MCF 10A (cell line): ENCODE data around the gene KLF7. TPM values are rescaled to one million over a fixed set of nuclear protein-coding genes. Genes with fewer than 3 reads are reported as not detected.

ENCODE experiments used
- BruUV-seq: library from RNA; stranded (reverse); fragments of 400-500 nt; replicated peaks from 2 replicates; lab custom pipeline; 2021; lab: Mats Ljungman, UMichigan
- CTCF ChIA-PET: fragments of 300-600 bp; sonication (Branson Sonifier 250); formaldehyde crosslinking; extraction: SDS; loops from one replicate; lab custom pipeline; 2021; ENCODE audit warnings: antibody characterized with exemption, inconsistent platforms; lab: Yijun Ruan, JAX
- POLR2A ChIA-PET: fragments of 300-600, 350-650 bp; sonication (Branson Sonifier 250); formaldehyde crosslinking; extraction: SDS; loops from one replicate; lab custom pipeline; 2020; ENCODE audit warnings: antibody characterized with exemption, inconsistent platforms; lab: Yijun Ruan, JAX
- DNase-seq: peaks from one replicate; pipeline ENCODE4 v3.0.0-alpha.2; 2018; ENCODE audit not compliant: unreplicated experiment
- H3K27ac Mint-ChIP-seq: one replicate; pipeline ENCODE4 v1.8.0; 2022; ENCODE audit warnings: mild to moderate bottlenecking, low read depth, mixed read lengths; ENCODE audit not compliant: unreplicated experiment
- H3K27me3 Mint-ChIP-seq: one replicate; pipeline ENCODE4 v1.8.0; 2022; ENCODE audit warnings: mixed read lengths; ENCODE audit not compliant: insufficient read depth, unreplicated experiment
- H3K36me3 Mint-ChIP-seq: one replicate; pipeline ENCODE4 v1.8.0; 2022; ENCODE audit warnings: mild to moderate bottlenecking, moderate library complexity, mixed read lengths; ENCODE audit not compliant: insufficient read depth, unreplicated experiment
- H3K4me1 Mint-ChIP-seq: one replicate; pipeline ENCODE4 v1.8.0; 2022; ENCODE audit warnings: mixed read lengths; ENCODE audit not compliant: insufficient read depth, unreplicated experiment
- H3K4me3 Mint-ChIP-seq: one replicate; pipeline ENCODE4 v1.8.0; 2022; ENCODE audit warnings: mild to moderate bottlenecking, moderate library complexity, mixed read lengths; ENCODE audit not compliant: unreplicated experiment
- H3K9me3 Mint-ChIP-seq: one replicate; pipeline ENCODE4 v1.8.0; 2022; ENCODE audit warnings: mixed read lengths; ENCODE audit not compliant: unreplicated experiment
- intact Hi-C: fragments of 100-400 bp; cut with micrococcal nuclease; formaldehyde crosslinking; loops from 2 replicates; pipeline ENCODE4 v1.14.1; 2022
- total RNA-seq: library from RNA; stranded (reverse); gene quantifications from 2 replicates; pipeline ENCODE4 v1.2.3, GENCODE V29; 2022
- TF ChIP-seq, protein P1 (sequence below): fragments of 200-600 bp; IDR thresholded peaks from one replicate; pipeline ENCODE4 v1.8.0; 2022; ENCODE audit warnings: antibody characterized with exemption, mild to moderate bottlenecking; ENCODE audit not compliant: unreplicated experiment

KLF7 gene
- total RNA-seq, 1 experiment from 2014 or later, result 40.1 TPM

DNA sequence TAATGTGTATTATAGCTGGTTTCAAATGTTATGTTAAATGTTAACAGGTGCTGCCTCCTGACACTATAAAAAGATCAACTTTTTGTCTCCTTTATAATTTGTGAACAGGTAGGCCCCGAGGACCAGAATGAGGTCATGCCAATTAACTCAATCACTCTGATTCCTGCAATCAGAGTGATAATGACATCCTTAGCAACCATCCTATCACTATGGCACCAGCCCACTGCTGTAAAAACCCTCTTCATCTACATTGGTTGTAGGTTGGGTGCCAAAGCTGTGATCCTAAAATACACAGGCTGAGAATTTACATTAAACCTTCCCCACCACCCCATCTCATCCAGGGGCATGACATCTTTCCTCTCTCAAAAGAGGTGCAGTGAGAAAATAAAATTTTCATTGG lies 122.9 kb downstream of the KLF7 start:
- Mint-ChIP-seq H3K36me3 (peaks cover 4% of the 10 kb centered on the region), H3K9me3 (peaks cover 7% of the 10 kb centered on the region), H3K27ac (no peak overlapping the region), H3K4me1 (peaks cover 11% of the 10 kb centered on the region), H3K4me3 (no peak overlapping the region), H3K27me3 (peaks cover 10% of the 10 kb centered on the region)
- no peak for DNase-seq
- TF ChIP-seq, protein P1, sequence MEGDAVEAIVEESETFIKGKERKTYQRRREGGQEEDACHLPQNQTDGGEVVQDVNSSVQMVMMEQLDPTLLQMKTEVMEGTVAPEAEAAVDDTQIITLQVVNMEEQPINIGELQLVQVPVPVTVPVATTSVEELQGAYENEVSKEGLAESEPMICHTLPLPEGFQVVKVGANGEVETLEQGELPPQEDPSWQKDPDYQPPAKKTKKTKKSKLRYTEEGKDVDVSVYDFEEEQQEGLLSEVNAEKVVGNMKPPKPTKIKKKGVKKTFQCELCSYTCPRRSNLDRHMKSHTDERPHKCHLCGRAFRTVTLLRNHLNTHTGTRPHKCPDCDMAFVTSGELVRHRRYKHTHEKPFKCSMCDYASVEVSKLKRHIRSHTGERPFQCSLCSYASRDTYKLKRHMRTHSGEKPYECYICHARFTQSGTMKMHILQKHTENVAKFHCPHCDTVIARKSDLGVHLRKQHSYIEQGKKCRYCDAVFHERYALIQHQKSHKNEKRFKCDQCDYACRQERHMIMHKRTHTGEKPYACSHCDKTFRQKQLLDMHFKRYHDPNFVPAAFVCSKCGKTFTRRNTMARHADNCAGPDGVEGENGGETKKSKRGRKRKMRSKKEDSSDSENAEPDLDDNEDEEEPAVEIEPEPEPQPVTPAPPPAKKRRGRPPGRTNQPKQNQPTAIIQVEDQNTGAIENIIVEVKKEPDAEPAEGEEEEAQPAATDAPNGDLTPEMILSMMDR, result no peak
- CTCF ChIA-PET, result interaction anchor here (0.6 to 0.7 kb wide), 2 partner anchors 49 to 350 kb away, joined by 4 to 5 read pairs; no protein-coding TSS in a partner anchor
- no TSS peak for BruUV-seq
- POLR2A ChIA-PET, result interaction anchor here (0.6 kb wide), 1 partner anchor 122 kb away, joined by 3 read pairs; no protein-coding TSS in a partner anchor
- intact Hi-C loops, result no loop called here

DNA sequence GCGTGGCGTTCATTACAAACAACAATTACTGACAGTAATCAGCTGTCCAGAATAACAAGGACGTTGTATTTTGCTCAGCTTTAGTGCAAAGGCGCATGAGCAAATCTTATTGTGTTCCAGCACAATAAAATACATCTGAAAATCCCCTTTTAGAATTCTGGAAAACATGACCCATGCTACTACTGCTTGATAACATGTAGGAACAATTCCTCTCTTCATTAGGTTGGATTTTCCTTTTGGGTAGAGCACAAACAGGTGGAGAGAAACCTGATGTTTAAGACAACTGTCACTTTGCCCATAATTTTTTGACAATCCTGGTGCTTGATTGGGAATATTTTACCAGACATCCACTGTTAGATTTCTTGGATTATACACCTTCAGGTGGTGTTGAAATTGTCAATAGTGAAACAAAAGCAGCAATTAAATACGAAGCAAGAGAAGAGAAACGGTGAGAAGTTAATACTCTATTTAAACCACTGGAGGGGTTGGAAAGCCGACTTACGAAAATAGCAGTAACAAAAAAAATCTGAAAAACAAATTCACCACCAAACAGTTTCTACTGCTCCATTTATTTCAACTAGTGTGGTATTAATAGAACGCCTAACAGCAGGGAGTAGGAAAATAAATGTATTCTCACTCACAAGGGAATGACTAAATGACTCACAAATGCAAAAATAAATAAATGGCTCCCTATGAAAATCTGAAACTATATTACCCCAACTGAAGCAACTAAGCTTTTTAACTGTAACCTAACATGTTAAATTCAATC lies 123.8 kb downstream of the KLF7 start:
- peaks cover 7% of the 10 kb centered on the region for H3K9me3 Mint-ChIP-seq
- H3K27me3 Mint-ChIP-seq, result peaks cover 10% of the 10 kb centered on the region
- peaks cover 4% of the 10 kb centered on the region for H3K36me3 Mint-ChIP-seq
- TF ChIP-seq, protein P1, result no peak
- BruUV-seq, result no TSS peak
- H3K4me3 Mint-ChIP-seq, result no peak overlapping the region
- no peak overlapping the region for H3K27ac Mint-ChIP-seq
- H3K4me1 Mint-ChIP-seq, result peaks cover 11% of the 10 kb centered on the region
- DNase-seq, result no peak
- intact Hi-C loops, result no loop called here
- ChIA-PET POLR2A (no interaction called here), CTCF (interaction anchor here (0.6 kb wide), 1 partner anchor 48 kb away, joined by 4 read pairs; no protein-coding TSS in a partner anchor)

DNA sequence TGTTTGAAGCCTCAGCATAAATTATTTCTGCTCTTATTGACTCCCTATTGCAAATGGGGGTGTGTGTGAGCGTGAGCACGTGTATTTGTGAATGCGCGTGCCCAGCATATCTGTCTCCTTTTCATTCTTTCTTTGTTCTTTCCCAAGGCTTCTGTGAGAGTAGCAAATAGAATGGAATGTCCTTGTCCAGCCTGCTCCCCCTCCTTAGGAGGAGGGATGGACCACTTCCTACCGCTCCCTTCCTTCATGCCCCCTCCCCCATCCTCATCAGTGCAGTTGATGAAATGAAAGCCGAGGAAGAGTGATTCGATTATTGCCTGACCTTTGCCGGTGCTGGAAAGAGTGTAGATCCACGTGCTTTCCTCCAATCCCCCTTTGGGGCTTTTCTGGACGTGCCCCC lies 124.5 kb downstream of the KLF7 start:
- no peak for DNase-seq
- ChIA-PET CTCF (no interaction called here), POLR2A (no interaction called here)
- H3K36me3 Mint-ChIP-seq, result peaks cover 4% of the 10 kb centered on the region
- peaks cover 11% of the 10 kb centered on the region for H3K4me1 Mint-ChIP-seq
- peaks cover 8% of the 10 kb centered on the region for H3K27me3 Mint-ChIP-seq
- peaks cover 6% of the 10 kb centered on the region for H3K9me3 Mint-ChIP-seq
- TF ChIP-seq, protein P1, result no peak
- H3K27ac Mint-ChIP-seq, result no peak overlapping the region
- intact Hi-C loops, result no loop called here
- no TSS peak for BruUV-seq
- no peak overlapping the region for H3K4me3 Mint-ChIP-seq

DNA sequence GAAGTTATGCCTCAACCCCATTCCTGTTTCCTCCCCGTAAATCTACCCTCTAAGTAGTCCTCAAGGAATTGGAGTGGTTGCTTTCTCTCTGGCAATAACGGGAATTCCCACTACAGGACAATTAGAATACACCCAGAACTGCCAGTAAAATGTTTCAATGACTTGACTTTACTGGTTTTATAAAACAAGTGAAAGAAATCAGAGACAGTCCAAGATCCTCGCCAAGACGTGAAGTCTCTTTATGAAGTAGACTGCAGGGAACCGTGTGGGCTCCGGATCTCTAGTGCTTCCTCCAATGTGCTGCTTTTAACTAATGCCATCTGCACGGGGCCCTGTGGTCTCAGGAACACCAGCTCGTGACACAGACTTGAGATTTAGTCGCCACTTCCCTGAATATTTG lies 125.1 kb downstream of the KLF7 start:
- H3K27ac Mint-ChIP-seq, result no peak overlapping the region
- CTCF ChIA-PET, result no interaction called here
- TF ChIP-seq, protein P1, result no peak
- intact Hi-C loops, result no loop called here
- POLR2A ChIA-PET, result no interaction called here
- H3K27me3 Mint-ChIP-seq, result peaks cover 2% of the 10 kb centered on the region
- BruUV-seq, result no TSS peak
- no peak for DNase-seq
- H3K9me3 Mint-ChIP-seq, result peaks cover under 1% of the 10 kb centered on the region
- H3K4me3 Mint-ChIP-seq, result no peak overlapping the region
- peaks cover 4% of the 10 kb centered on the region for H3K36me3 Mint-ChIP-seq
- peaks cover 11% of the 10 kb centered on the region for H3K4me1 Mint-ChIP-seq
